MM.1S (cell line): ENCODE data around the gene ETHE1.

Experiments
- DNase-seq: peaks from one replicate; pipeline ENCODE4 v3.0.0-alpha.2; 2015
- H2AFZ ChIP-seq: fragments of 300-600 bp; sonication (generic); 2 replicates; pipeline ENCODE4 v1.6.0; 2016; ENCODE audit warnings: antibody characterized with exemption, low read length
- H3F3A ChIP-seq: fragments of 300-600 bp; sonication (generic); 2 replicates; pipeline ENCODE4 v1.6.1; 2016; ENCODE audit warnings: mild to moderate bottlenecking, antibody characterized with exemption, low read length, moderate library complexity, mixed read lengths; ENCODE audit not compliant: insufficient read depth
- H3K27ac ChIP-seq: fragments of 300-600 bp; sonication (generic); 2 replicates; pipeline ENCODE4 v1.5.1; 2016; ENCODE audit warnings: mild to moderate bottlenecking, low read length
- H3K27me3 ChIP-seq: fragments of 300-600 bp; sonication (generic); replicated peaks from 2 replicates; pipeline ENCODE4 v1.6.0; 2016; ENCODE audit warnings: low read length; ENCODE audit not compliant: insufficient read depth
- H3K36me3 ChIP-seq: fragments of 300-600 bp; sonication (generic); replicated peaks from 2 replicates; pipeline ENCODE4 v1.6.1; 2016; ENCODE audit warnings: mild to moderate bottlenecking, low read length, mixed read lengths; ENCODE audit not compliant: insufficient read depth
- H3K4me1 ChIP-seq: fragments of 300-600 bp; sonication (generic); 2 replicates; pipeline ENCODE4 v1.6.1; 2016; ENCODE audit warnings: low read length, mixed read lengths
- H3K4me2 ChIP-seq: fragments of 300-600 bp; sonication (generic); 2 replicates; pipeline ENCODE4 v1.6.0; 2016; ENCODE audit warnings: low read depth, low read length
- H3K4me3 ChIP-seq: fragments of 300-600 bp; sonication (generic); 2 replicates; pipeline ENCODE4 v1.5.1; 2016; ENCODE audit warnings: low read length, mixed read lengths
- H3K79me2 ChIP-seq: fragments of 300-600 bp; sonication (generic); 2 replicates; pipeline ENCODE4 v1.6.1; 2016; ENCODE audit warnings: mixed run types, low read length, mixed read lengths
- H3K9ac ChIP-seq: fragments of 300-600 bp; sonication (generic); 2 replicates; pipeline ENCODE4 v1.6.1; 2016; ENCODE audit warnings: low read length, mixed read lengths
- H3K9me2 ChIP-seq: fragments of 300-600 bp; sonication (generic); replicated peaks from 2 replicates; pipeline ENCODE4 v1.6.1; 2016; ENCODE audit warnings: mild to moderate bottlenecking, low read length, mixed read lengths; ENCODE audit not compliant: insufficient read depth
- H3K9me3 ChIP-seq: fragments of 300-600 bp; sonication (generic); replicated peaks from 2 replicates; pipeline ENCODE4 v1.6.1; 2016; ENCODE audit warnings: mild to moderate bottlenecking, low read length, mixed read lengths; ENCODE audit not compliant: insufficient read depth
- H4K20me1 ChIP-seq: fragments of 300-600 bp; sonication (generic); 2 replicates; pipeline ENCODE4 v1.6.1; 2016; ENCODE audit warnings: mild to moderate bottlenecking, low read length, moderate library complexity, mixed read lengths; ENCODE audit not compliant: insufficient read depth
- EZH2 ChIP-seq: fragments of 300-600 bp; sonication (generic); optimal IDR thresholded peaks from 2 replicates; pipeline ENCODE3; 2017; ENCODE audit warnings: low read depth, mild to moderate bottlenecking, antibody characterized with exemption, low read length, mixed read lengths
- EZH2phosphoT487 ChIP-seq: fragments of 300-600 bp; sonication (generic); IDR thresholded peaks from 2 replicates; pipeline ENCODE4 v1.6.1; 2018; ENCODE audit warnings: antibody characterized with exemption, low read length
- TF ChIP-seq, protein P1 (sequence below): fragments of 300-600 bp; sonication (generic); IDR thresholded peaks from 2 replicates; pipeline ENCODE4 v1.5.1; 2016; ENCODE audit warnings: antibody characterized with exemption, low read length, mixed read lengths

The ETHE1 gene

DNA sequence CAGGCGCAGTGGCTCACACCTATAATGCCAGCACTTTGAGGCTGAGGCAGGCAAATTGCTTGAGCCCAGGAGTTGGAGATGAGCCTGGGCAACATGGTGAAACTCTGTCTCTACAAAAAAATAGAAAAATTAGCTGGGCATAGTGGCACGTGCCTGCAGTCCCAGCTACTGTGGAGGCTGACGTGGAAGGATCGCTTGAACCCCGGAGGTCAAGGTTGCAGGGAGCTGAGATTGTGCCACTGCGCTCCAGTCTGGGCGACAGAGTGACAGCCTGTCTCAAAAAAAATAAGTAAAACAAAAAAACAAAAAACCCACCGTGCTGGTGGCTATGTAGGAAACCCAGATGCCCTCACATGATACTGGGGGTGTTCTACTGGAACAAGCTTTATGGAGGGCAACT is 38.8 kb downstream of the ETHE1 start:
- Histone ChIP-seq H3F3A (no peaks in the 10 kb centered on the region), H3K9me3 (no peaks in the 10 kb centered on the region), H3K9me2 (no peaks in the 10 kb centered on the region), H3K9ac (no peak overlapping the region), H3K4me1 (no peaks in the 10 kb centered on the region), H2AFZ (no peak overlapping the region), H3K27me3 (no peaks in the 10 kb centered on the region), H3K4me3 (no peak overlapping the region), H3K36me3 (no peaks in the 10 kb centered on the region), H3K79me2 (no peaks in the 10 kb centered on the region), H4K20me1 (no peaks in the 10 kb centered on the region), H3K4me2 (no peak overlapping the region), H3K27ac (no peak overlapping the region)
- TF ChIP-seq, protein P1, sequence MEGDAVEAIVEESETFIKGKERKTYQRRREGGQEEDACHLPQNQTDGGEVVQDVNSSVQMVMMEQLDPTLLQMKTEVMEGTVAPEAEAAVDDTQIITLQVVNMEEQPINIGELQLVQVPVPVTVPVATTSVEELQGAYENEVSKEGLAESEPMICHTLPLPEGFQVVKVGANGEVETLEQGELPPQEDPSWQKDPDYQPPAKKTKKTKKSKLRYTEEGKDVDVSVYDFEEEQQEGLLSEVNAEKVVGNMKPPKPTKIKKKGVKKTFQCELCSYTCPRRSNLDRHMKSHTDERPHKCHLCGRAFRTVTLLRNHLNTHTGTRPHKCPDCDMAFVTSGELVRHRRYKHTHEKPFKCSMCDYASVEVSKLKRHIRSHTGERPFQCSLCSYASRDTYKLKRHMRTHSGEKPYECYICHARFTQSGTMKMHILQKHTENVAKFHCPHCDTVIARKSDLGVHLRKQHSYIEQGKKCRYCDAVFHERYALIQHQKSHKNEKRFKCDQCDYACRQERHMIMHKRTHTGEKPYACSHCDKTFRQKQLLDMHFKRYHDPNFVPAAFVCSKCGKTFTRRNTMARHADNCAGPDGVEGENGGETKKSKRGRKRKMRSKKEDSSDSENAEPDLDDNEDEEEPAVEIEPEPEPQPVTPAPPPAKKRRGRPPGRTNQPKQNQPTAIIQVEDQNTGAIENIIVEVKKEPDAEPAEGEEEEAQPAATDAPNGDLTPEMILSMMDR, result no peak
- TF ChIP-seq EZH2phosphoT487, result no peak
- TF ChIP-seq EZH2, result no peak
- no peak for DNase-seq

DNA sequence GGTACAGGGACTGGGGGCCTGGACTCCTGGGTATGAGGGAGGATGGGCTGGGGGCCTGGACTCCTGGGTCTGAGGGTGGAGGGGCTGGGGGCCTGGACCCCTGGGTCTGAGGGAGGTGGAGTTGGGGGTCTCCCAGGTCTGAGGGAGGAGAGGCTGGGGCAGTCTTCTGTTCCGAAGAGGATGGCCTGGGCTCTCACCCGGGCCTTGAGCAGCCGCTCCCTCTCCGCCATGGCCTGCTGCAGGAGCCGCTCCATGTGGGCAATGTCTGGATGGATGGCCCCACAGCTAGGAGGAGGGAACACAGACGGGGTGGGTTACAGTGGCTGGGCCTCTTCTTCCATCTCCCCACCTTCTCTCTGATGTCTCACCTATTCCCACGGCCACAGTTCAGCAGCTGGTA is 40.6 kb downstream of the ETHE1 start:
- no peaks in the 10 kb centered on the region for H3K79me2 ChIP-seq
- no peaks in the 10 kb centered on the region for H3K9me3 ChIP-seq
- H3K27me3 ChIP-seq, result no peaks in the 10 kb centered on the region
- no peaks in the 10 kb centered on the region for H3K36me3 ChIP-seq
- H3K9ac ChIP-seq, result no peak overlapping the region
- no peaks in the 10 kb centered on the region for H3K9me2 ChIP-seq
- no peaks in the 10 kb centered on the region for H4K20me1 ChIP-seq
- no peak overlapping the region for H3K4me2 ChIP-seq
- TF ChIP-seq EZH2phosphoT487 (no peak), EZH2 (no peak)
- TF ChIP-seq, protein P1, result no peak
- H3K4me1 ChIP-seq, result no peaks in the 10 kb centered on the region
- no peak for DNase-seq
- H3K27ac ChIP-seq, result no peak overlapping the region
- H3F3A ChIP-seq, result no peaks in the 10 kb centered on the region
- no peak overlapping the region for H2AFZ ChIP-seq
- no peak overlapping the region for H3K4me3 ChIP-seq

DNA sequence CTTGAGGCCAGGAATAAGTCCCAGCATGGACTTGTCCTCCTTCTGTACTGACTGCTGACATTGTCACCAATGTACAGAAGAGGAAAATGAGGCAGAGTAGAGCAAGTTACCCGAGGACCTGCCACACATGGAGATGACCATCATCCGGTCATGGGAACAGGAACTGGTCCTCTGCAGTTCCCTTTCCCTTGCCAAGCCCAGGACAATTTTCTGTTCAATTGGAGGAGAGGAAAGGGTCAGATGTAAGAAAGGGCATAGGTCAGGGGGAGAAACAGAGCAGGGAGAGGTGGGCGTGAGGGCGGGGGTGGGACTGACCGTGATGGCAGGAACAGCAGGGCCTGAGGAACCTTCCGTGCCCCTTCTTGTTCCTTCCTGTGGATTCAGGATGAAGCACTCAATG is 41.0 kb downstream of the ETHE1 start:
- no peaks in the 10 kb centered on the region for H3K36me3 ChIP-seq

More for the DNA sequence above, 41.0 kb downstream of the ETHE1 start:
- H2AFZ ChIP-seq, result no peak overlapping the region
- no peak overlapping the region for H3K9ac ChIP-seq
- no peaks in the 10 kb centered on the region for H3F3A ChIP-seq
- H3K79me2 ChIP-seq, result no peaks in the 10 kb centered on the region
- H3K27me3 ChIP-seq, result no peaks in the 10 kb centered on the region
- no peaks in the 10 kb centered on the region for H3K9me2 ChIP-seq
- no peak for TF ChIP-seq EZH2phosphoT487
- no peak for TF ChIP-seq EZH2
- TF ChIP-seq, protein P1, result no peak
- H3K4me1 ChIP-seq, result no peaks in the 10 kb centered on the region
- no peak overlapping the region for H3K4me2 ChIP-seq
- H3K9me3 ChIP-seq, result no peaks in the 10 kb centered on the region
- H4K20me1 ChIP-seq, result no peaks in the 10 kb centered on the region
- no peak overlapping the region for H3K4me3 ChIP-seq
- DNase-seq, result no peak
- no peak overlapping the region for H3K27ac ChIP-seq
